Activated gamma-delta T cell treated with Interleukin-2 at 50 U/mL for 16 hours (primary cell): ENCODE data around the gene MAP7D3.
A peak's percentile ranks its signal among the peaks of the same experiment; 100 is the strongest.
"Not testable (repeated sequence)": the region's sequence is repeated elsewhere in the genome, so short reads cannot be mapped to it uniquely, and the experiment has no call there.

Experiments
- DNase-seq: peaks from one replicate; pipeline ENCODE4 v3.0.0-alpha.2; 2020

The MAP7D3 gene

DNA sequence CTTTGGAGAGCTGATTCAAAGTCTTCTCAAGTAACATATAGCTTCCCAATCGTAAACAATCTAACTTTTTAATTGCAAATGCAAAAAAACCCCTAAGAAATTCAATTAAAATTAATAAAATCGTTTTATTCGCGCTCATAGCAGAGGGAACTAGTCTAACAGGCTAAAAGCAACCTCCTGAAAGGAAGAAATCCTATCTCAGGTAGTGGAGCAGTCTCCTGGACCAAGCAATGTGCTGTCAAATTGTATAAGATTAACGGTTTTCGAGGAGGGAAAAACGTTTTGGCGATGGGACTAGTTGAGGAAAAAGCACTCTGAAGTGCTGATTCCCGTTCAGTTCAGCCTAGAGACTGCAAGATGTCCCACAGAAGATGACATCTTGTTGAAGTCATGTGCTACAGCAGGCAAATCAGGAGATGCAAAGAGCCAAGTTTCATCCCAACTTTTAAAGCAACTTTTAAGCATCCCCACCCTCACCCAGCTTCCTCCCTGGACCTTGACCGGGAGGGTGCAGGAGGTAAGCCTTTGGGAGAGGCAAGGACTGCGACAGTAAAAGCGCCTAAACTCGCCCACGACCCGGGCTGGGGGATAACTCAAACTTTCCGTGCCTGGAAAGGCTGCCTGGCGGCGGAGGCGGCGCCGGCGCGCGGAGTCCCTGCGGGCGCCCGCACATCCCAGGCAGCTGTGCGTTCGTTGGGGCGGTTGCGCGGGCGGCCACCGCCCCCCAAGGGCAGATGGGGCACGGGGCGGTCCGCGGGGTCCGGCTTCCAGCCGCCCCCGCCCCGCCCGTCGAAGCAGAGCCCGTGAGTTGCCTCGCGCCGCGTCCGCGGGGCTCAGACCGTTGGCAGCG lies 784 bp downstream of the MAP7D3 start:
- peak; percentile 6 for DNase-seq

DNA sequence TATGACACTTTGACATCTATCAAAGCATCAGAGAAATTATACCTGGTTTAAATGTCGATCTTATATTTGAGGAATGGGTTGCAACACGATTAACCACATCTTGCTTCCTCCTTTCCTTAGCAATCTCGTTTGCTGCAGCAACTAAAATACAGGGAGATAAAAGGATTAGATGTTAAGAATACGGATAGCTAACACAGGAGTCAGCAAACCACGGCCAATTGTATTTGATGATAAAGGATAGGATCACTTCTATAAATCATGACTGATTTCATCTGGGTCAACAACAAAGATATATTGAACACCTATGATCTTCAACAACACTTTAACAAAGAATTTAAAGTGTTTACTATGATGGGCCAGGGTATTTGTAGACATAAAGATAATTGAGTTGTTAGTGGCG lies 5.0 kb downstream of the MAP7D3 start:
- DNase-seq: no peak

DNA sequence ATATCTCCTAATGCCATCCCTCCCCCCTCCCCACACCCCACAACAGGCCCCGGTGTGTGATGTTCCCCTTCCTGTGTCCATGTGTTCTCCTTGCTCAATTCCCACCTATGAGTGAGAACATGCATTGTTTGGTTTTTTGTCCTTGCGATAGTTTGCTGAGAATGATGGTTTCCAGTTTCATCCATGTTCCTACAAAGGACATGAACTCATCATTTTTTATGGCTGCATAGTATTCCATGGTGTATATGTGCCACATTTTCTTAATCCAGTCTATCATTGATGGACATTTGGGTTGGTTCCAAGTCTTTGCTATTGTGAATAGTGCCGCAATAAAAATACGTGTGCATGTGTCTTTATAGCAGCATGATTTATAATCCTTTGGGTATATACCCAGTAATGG lies 13.4 kb downstream of the MAP7D3 start:
- DNase-seq: not testable (repeated sequence)

DNA sequence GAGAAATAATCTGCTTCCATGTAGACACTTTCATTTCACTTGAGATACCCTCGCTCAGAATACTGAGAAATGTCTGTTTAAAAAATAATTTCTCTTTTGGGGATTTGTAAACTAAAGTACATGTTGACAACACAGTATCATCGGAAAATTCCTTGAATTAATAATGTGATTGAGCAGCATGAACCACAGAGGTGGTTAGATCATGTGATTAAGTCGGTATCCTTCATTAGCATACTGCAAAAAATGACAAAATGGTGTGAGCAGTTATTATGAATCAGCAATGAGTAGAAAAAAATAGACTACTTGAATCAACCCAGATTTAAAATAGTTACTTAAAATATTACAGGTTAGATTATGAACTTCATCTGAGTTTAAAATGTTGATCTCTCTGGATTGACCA lies 14.1 kb downstream of the MAP7D3 start:
- DNase-seq: no peak

DNA sequence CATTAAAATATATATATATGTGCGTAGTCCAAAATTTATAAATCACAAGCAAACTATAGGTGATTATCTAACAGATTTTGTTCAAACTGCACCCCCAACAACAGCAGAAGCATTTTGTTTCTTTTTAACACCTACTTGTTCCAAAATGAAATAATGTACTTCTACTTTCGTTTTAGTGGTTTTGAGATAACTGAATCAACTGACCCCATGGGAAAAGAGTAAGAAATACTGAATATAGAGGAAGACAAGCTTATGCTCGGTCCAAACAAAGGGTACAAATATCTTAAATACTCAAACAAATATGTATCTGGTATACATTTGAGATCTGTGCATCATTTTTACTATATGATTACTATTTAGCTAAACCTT lies 22.4 kb downstream of the MAP7D3 start:
- no peak for DNase-seq

DNA sequence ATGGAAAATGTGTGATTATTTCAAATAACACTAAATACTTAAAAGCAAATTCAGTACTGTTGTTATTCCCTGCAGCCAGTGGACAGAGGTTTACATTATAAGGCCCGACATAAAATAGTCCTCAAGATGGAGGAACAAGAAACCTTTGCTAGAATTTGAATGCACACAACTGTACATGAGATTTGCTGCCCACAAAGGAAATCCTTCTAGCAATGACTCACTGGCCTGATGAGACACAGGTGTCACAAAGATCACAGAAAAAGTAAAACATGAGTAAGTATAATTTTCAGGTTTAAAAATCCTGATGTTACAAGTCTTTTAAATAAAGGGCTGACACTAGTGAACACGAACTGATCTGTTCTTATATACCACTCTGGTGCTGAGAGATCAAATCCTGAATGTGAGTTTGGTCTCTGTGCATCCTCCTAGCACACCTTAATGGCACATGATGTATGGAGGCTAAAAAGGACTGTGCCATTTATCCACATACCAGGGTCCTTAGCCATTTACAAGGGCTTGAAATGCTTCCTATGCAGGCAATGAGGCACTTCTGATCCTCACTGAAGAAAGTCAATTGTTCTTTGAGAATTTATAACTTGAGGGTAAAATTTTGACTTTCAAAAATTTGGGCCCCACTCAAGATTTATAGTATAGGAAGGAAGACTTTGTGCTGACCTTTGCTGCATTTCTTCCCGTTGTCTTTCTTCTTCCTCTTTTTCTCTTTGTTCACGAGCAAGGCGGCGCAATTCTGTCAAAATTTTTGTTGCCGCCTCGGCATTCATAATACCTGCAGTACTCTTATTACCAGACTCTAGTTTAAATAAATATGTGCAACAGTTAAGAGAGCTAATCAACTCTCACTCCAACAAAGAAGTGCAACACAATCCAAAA lies 23.0 kb downstream of the MAP7D3 start:
- no peak for DNase-seq

DNA sequence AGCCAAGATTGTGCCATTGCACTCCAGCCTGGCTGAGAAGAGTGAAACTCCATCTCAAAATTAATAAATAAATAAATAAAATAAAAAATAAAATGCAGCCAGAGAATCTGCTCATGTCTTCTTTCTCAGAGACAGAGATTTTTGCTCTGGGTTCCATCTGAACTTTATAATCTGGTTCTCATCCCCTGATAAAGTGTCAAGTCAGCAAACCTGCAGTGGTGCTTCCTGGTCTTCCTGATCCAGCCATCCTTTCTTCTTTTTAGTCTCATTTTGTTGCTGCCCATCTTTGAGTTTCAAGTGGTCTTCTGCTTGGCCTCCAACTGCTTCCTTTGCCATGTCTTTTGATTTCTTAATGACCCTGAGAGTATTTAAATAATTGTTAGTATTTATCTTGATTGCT lies 24.1 kb downstream of the MAP7D3 start:
- no peak for DNase-seq

DNA sequence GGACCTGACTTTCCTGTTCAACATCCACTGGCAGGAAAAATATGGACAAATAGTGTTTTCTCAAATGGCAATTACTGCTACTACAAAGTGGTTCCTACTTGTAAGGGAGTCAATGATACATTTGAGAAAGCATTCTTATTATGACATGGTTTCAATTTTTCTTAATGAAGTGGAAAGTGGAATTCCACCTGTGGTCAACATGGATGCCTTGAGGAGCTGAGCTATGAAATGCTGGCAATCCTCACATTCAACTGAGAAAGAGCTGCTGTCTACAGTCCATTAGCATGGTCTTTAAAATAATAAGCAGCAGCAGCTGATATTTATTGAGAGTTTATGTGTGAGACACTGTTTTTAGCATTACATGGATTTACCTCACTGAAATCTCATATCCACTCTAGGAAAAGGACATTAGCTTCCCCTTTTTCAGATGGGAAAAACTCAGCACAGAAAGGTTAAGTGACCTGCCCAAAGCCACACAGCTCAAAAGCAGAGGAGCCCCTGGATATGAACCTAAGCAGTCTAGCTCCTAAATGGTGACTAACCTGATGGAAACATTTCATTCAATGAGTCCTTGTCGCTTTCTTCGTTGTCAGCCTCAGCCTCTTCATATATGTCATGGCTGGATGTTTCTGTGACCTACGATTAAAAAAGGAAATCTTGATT lies 29.2 kb downstream of the MAP7D3 start:
- no peak for DNase-seq

DNA sequence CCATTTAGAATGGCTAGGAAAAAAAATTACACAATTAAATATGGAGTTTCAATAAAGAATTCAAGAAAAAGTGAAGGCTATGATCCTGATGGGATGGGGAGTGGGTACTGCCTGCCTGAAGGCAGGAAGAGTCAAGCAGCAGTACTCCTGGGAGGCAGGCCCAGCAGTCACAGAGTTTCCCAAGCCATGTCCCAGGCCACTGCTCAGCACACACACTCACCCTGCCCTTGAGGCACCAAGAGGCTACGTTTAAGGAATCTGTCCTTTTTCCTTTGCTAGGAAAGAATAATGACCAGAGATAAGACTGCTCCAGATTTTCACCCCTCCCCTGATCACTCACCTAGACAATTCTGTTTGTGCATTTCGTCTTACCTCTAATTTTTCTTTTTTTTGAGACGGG lies 30.2 kb downstream of the MAP7D3 start:
- DNase-seq: no peak

DNA sequence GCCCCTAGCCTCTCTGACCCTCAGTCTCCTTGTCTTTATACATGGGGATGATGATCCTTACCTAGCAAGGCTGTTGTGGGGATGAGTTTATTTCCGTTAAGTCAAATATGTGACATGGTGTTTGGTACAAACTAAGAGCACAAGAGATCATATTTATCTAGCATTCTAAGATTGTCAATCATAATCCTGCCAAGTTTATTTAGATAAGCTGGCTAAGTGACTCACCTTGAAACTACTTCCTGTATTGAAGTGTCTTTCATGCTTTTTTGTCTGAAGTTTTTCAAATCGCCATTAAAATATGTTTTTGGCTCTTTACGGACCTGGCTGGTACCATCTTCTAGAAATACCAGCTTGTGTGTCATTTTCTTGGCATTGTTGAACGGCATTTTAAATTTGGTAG lies 30.7 kb downstream of the MAP7D3 start:
- no peak for DNase-seq

DNA sequence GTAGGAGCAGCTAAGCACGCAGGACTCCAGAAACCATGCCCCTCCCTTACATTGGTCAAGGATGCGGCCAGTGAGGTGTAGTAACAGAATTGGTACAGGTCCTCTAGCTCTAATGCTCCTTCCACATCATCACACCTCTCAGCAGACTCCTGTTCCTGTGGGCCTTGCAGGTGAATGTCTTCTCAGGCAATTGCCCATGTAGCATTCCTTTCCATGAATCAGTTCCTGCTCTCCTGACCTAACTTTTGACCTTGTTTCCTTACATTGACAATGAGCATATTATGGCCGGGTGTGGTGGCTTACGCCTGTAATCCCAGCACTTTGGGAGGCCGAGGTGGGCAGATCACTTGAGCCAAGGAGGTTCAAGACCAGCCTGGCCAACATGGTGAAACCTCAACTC lies 31.3 kb downstream of the MAP7D3 start:
- DNase-seq: no peak

DNA sequence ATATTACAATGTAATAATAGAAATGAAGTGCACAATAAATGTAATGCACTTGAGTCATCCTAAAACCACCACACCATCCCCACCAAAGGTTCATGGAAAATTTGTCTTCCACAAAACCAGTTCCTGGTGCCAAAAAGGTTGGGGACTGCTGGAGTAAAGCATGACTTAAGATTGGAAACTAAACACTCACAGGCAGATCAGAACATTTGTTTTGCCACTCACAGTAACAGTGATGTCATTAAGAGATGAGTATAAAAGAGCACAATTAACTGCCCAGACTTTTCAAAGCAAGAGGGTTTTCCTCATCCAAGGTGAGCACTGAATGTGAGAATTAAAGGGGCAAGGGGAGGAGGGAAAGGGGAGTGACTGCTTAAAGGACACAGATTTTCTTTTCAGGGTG lies 35.6 kb downstream of the MAP7D3 start:
- DNase-seq: no peak

DNA sequence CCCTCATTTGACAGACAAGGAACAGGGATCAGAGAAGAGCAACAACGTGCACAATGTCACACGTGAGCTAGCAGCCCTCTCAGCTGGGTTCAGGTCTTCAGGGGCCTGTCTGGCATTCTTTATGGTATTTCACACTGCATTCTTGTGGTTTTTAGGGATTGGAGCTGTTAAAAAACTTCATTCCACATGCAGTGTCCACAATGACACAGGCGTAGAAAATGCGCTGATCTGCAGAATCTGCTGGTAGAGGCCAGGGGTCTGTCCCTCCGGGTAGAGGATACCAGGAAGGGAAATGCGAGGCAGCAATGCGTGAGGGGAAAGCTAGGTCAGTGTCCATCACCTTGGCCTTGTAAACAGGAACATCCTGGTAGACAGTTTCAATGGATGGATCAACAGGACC lies 36.6 kb downstream of the MAP7D3 start:
- no peak for DNase-seq

DNA sequence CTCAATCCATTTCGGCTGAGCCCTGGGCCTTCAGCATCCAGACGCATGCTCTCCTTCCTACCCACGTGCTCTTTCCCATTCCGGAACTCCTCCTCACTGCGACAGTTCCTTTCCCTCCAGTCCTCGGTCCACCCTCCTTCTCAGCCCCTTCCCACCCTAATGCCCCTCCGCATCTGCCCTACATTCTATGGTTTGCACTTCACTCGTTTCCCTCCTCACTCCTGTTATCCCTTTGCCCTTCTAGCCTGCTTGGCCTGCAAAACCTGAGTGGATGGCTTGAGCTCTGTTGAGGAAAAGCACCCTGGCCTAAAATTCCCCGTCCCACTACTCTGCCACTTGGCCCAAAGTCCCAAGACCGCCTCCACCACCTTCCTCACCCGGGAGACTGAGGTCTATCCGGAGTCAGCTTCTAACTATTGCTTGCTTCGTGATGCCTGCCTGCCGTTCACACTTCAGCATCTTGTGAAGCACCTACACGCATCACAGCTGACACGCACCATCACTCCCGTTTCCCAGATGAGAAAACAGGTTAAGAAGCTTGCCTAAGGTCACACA lies 38.6 kb downstream of the MAP7D3 start:
- DNase-seq: no peak

DNA sequence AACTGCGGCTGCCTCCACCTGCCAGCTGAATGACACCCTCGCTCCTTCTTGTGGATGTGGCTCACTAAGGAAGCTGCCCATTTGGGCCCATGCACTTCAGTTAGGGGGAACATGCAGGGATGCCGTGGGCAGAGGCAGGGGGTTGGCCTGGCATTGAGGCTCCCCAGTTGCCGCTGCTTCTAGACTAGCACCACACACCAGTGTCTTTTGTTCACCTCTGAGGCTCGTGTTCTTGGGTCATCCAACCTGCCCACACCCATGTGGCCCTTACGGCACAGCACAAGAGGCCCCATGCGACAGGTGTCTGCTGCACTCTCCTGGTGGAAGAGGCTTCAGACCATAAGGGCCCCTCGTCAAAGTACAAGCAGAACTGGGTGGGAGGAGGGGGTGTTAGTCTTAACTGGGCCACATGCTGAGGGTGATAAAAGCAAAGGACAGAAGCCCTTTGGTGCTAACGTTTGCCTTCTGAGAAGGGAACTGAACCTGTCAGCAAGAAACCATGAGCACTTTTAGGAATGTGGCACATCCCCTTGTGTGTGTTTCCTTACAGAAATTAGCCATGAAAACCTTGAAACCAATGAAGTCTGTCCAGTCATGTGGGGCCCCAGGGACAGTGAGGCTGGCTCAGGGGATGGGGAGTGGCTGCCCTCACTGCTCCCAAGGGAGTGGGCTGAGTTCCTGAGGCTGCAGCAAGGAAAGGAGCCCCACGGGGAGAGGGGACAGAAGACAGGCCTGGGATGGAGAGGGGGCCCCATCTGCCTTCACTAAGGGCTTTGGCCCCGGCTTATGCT lies 39.2 kb downstream of the MAP7D3 start:
- no peak for DNase-seq

DNA sequence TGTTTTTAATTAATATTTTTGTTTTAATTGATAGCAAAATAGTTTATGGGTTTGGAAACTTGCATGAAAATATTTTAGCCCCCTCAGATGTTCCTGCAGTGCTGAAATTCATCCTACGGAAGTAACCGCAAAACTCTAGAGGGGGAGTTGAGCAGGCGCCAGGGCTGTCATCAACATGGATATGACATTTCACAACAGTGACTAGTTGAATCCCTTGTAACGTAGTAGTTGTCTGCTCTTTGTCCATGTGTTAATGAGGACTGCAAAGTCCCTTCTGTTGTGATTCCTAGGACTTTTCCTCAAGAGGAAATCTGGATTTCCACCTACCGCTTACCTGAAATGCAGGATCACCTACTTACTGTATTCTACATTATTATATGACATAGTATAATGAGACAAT lies 40.4 kb downstream of the MAP7D3 start:
- no peak for DNase-seq

DNA sequence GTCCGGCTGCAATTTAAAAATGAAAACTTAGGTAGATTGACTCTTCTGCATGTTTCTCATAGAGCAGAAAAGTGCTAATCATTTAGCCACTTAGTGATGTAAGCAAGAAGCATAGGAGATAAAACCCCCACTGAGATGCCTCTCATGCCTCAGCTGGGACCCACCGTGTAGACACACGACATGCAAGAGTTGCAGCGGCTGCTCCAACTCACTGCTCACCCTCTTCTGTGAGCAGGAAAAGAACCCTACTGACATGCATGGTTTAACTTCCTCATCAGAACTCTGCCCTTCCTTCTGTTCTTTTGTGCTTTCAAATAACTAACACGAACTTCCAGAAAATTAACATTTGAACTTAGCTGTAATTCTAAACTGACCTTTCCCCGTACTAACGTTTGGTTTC lies 41.0 kb downstream of the MAP7D3 start:
- no peak for DNase-seq

DNA sequence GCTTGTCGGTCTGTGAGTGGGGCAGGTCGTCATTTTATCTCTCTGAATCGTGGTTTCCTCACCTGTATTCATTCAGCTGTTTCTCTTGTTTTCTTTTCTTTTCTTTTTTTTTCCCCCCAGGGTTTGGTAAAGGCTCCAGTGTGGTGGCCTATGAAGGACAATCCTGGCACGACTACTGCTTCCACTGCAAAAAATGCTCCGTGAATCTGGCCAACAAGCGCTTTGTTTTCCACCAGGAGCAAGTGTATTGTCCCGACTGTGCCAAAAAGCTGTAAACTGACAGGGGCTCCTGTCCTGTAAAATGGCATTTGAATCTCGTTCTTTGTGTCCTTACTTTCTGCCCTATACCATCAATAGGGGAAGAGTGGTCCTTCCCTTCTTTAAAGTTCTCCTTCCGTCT lies 41.4 kb downstream of the MAP7D3 start:
- DNase-seq: no peak

DNA sequence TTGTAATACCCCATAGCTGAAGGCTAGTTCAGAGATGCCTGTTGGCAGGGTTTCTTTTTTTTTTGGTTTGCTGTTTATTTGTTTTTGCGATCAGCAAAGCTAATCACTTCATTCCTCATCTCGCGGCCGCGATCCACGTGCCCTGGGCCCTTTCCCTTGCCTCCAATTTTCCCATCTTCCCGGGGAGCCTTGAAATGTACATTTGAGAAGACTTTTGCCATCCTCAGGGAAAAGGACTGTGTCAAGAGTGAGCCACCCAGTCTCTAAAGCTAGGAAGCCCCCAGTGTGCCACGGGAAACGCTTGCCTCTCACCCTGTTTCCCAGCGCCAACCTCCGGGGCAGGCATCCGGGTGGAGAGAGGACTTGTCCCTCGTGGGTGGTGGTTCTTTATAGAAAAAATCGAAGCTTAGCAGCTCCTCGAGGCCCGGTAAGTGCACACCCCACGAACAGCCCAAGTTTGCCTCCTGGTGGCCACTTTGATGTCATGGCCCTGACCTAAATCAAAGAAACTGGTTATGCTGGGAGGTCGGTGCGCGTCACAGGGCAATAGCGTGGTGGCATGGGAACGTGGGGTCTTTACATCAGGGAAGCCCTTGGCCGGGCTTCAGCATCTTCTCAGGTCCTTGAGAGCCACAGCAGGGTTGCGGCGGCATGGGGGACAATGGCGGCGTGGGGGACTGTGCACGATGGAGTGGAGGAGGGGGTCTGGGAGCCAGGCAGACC lies 42.0 kb downstream of the MAP7D3 start:
- peak; percentile 29 for DNase-seq

DNA sequence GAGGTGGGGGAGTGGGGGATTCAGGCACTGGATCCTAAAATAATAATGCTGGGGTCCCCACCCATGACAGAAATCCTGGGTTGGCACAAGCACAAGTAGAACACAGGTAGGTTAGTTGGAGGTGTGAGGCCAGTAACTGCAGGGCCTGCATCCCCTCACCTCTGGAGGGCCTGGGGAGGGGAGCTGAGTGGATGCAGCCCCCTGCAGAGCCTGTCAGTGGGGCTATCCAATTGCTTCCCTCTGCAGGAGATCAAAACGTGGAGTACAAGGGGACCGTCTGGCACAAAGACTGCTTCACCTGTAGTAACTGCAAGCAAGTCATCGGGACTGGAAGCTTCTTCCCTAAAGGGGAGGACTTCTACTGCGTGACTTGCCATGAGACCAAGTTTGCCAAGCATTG lies 43.7 kb downstream of the MAP7D3 start:
- DNase-seq: no peak

DNA sequence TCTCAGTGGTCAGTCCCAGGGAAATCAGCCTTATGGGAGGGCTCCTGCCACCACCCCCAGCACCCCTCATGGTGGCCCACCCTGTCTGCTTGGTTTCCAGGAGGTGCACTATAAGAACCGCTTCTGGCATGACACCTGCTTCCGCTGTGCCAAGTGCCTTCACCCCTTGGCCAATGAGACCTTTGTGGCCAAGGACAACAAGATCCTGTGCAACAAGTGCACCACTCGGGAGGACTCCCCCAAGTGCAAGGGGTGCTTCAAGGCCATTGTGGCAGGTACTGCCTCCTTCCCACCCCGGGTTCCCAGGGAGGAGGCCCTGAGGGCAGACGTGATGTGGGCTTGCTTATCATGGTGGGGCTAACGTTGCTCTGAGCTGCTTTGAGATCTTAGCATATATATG lies 44.3 kb downstream of the MAP7D3 start:
- no peak for DNase-seq

DNA sequence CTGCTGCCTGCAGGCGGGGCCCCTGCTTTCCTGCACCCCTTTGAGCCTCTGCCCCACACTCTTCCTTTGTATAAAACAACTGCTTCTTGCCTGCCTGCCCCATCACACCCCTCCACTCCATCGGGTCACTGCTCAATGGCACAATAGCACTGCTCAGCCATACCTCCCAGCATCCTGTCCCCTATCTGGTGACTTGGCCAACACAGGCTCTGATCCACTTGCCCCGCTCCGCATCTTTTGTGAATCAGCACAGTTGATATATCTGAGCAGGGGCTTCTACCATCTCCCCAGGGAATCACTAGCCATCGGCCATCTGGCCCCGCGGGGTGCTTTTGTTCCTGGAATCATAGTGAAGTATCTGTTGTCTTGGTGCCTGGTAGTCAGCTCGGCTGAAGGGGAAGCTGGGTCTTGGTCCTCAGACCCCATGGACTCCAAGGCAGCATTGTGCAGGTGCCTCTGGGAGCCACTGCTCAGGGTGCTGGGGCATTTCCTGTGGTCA lies 45.3 kb downstream of the MAP7D3 start:
- DNase-seq: no peak
